Measurements from ENCODE around the gene ROR1.
"Not testable (repeated sequence)": the region's sequence is repeated elsewhere in the genome, so short reads cannot be mapped to it uniquely, and the experiment has no call there.

Gene ROR1

DNA sequence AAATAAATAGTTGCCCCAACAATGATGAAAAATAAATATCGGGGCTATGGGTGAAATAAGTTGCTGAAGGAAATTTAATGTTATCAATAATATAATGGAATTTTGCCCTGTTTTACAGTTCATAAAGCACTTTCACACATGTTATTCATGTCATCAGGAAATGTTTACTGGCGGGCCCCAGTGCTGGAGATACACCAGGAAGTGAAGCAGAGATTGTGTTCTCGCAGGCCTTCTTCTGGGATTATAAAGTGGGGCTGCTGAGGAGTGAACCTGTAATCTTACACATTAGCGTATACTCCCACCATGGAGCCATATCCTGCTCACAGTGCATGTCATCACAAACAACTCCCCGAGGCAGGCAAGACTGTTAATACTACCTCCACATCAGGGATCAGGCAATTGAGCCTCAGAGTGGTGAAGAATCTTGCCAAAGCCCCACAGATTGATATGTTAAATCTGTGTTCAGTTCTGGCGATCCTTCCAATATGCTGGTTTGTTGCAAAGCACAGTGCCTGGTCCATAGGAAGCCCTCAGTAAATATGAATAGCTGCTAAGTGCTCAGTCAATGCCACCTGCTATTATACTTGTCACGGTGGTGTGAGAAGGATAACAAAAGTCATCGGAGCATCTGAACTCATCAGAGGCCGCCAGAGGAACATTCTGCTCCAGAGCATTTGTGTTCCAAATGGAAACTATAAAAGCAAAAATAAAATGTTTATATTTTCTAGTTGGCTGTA is 325.2 kb downstream of the ROR1 start:
- H3K9me3 Mint-ChIP-seq: no peaks in the 10 kb centered on the region
- DNase-seq (ENCODE audit: low spot score): no peak
- no peak overlapping the region for H3K27ac Mint-ChIP-seq
- H3K4me3 Mint-ChIP-seq: no peak overlapping the region
- no peaks in the 10 kb centered on the region for H3K36me3 Mint-ChIP-seq (ENCODE audit: low read depth)
- H3K4me1 Mint-ChIP-seq (ENCODE audit: low read depth): no peaks in the 10 kb centered on the region
- peaks cover 4% of the 10 kb centered on the region for H3K27me3 Mint-ChIP-seq (ENCODE audit: low read depth)

DNA sequence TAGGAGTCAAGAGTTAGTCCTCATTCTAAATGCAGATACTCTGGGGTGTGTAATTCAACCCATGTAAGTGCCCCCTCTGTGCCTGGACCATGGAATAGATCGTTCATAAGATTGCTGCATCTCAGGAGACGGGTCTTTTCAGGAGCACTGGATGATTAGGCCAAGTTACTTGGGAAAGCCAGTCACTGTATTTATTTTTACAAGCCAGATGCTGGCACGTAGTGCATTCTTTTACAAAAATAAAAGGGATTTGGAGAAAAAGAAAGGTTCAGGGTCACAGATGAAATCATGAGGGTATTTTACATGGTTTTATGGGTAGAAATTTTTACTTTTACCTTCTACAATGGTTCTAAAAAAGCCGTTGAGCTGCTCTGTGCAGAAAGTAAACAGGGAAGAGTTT is 327.0 kb downstream of the ROR1 start:
- no peak overlapping the region for H3K27ac Mint-ChIP-seq
- H3K36me3 Mint-ChIP-seq (ENCODE audit: low read depth): no peaks in the 10 kb centered on the region
- H3K9me3 Mint-ChIP-seq: no peaks in the 10 kb centered on the region
- H3K4me3 Mint-ChIP-seq: no peak overlapping the region
- H3K4me1 Mint-ChIP-seq (ENCODE audit: low read depth): no peaks in the 10 kb centered on the region
- no peak for DNase-seq (ENCODE audit: low spot score)
- H3K27me3 Mint-ChIP-seq (ENCODE audit: low read depth): peaks cover 4% of the 10 kb centered on the region

GRCh38 chr1:64104585-64104984 is 330.8 kb downstream of the ROR1 start:
- H3K27ac Mint-ChIP-seq; H3K36me3 Mint-ChIP-seq (ENCODE audit: low read depth); H3K9me3 Mint-ChIP-seq; DNase-seq (ENCODE audit: low spot score); H3K4me1 Mint-ChIP-seq (ENCODE audit: low read depth); H3K27me3 Mint-ChIP-seq (ENCODE audit: low read depth); H3K4me3 Mint-ChIP-seq: not testable (repeated sequence)

- DNase-seq (ENCODE audit: low spot score): no peak
- H3K27me3 Mint-ChIP-seq (ENCODE audit: low read depth): no peaks in the 10 kb centered on the region
- no peak overlapping the region for H3K27ac Mint-ChIP-seq
Observed at GRCh38 chr1:64107118-64107519, 333.3 kb downstream of the ROR1 start.

DNA sequence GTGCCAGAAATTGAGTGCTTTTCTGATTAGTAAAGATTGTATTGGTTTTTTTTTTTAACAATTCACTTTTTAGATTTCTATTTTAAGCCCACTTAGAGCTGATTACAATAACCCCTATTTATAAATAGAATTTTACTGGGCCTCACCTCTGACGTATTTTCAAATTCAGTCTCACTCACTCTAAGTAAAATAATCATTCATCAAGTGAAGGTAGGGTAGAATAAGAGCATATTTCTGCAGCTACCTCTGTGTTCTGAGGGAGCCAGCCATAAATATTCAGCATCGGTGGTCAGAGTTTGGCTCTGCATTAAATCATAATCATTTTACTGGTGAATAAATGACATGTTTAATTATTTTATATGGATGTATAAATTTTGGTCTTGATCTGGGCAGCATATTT is 333.8 kb downstream of the ROR1 start:
- Mint-ChIP-seq H3K27me3 (ENCODE audit: low read depth) (no peaks in the 10 kb centered on the region), H3K9me3 (no peaks in the 10 kb centered on the region), H3K4me1 (ENCODE audit: low read depth) (no peaks in the 10 kb centered on the region), H3K36me3 (ENCODE audit: low read depth) (no peaks in the 10 kb centered on the region), H3K27ac (no peak overlapping the region), H3K4me3 (no peak overlapping the region)
- no peak for DNase-seq (ENCODE audit: low spot score)

More at GRCh38 chr1:64107118-64107519, 333.3 kb downstream of the ROR1 start:
- H3K4me1 Mint-ChIP-seq (ENCODE audit: low read depth): no peaks in the 10 kb centered on the region
- H3K36me3 Mint-ChIP-seq (ENCODE audit: low read depth): no peaks in the 10 kb centered on the region
- H3K9me3 Mint-ChIP-seq: no peaks in the 10 kb centered on the region
- H3K4me3 Mint-ChIP-seq: no peak overlapping the region

DNA sequence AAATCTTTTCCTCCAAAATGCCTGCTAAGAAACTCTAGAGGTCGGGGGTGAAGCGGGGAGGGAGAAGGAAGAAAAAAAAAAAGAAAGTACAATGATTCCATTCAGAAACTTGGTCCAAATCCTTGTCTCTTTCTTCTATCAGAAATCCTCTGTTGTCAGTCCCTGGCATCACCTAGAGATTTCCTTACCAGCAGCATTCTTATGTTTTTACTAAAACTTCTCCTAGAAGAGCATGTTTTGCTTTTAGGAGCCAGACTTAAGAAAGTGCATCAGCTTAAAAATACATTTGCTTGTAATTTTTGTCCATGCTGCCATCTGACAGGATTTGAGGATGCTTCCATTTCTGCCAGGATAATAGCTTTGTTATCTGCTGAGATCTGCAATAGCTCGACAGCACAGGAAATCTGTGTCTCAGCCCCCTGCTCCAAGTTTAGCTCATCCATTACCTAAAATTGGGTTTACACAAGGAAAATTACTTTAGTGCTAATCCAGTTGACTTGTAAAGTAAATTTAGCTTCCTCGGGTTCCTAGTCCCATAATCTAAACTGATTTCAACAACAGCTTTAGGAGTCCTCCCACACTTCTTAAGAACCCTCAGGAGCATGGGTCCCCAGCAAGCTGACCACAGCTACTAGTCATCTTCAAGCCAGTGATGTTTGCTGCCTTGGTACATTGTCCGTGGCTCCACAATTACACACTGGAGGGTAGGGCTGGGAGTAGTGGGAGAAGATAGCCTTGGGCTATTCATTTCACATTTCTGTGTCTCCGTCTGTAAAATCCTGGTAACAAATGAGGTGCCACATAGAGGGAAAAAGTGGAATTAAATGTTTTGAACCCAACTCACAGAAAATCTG is 337.3 kb downstream of the ROR1 start:
- DNase-seq (ENCODE audit: low spot score): no peak
- Mint-ChIP-seq H3K4me1 (ENCODE audit: low read depth) (no peaks in the 10 kb centered on the region), H3K36me3 (ENCODE audit: low read depth) (no peaks in the 10 kb centered on the region), H3K27ac (no peak overlapping the region), H3K9me3 (no peaks in the 10 kb centered on the region), H3K4me3 (no peak overlapping the region), H3K27me3 (ENCODE audit: low read depth) (no peaks in the 10 kb centered on the region)

DNA sequence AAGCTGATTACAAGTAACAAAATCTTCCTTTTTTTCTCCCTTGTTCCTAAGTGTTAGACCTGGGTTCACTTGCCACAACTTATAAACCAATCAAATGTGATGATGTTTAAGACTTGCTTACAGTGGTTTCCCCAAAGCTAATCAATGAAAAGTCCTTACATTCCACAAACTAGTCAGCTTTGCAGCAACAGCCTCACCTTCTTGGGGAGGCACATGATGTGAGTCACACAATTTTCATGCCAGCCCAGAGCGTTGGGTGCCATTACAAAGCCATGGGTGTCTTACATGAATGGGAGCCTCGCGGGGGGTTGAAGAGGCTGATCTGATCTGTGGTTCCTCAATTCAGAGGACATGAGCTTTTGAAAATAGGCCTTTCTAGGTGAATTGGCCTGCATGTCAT is 338.0 kb downstream of the ROR1 start:
- Mint-ChIP-seq H3K4me3 (no peak overlapping the region), H3K27me3 (ENCODE audit: low read depth) (no peaks in the 10 kb centered on the region), H3K4me1 (ENCODE audit: low read depth) (no peaks in the 10 kb centered on the region), H3K36me3 (ENCODE audit: low read depth) (no peaks in the 10 kb centered on the region), H3K27ac (no peak overlapping the region), H3K9me3 (no peaks in the 10 kb centered on the region)
- DNase-seq (ENCODE audit: low spot score): no peak

DNA sequence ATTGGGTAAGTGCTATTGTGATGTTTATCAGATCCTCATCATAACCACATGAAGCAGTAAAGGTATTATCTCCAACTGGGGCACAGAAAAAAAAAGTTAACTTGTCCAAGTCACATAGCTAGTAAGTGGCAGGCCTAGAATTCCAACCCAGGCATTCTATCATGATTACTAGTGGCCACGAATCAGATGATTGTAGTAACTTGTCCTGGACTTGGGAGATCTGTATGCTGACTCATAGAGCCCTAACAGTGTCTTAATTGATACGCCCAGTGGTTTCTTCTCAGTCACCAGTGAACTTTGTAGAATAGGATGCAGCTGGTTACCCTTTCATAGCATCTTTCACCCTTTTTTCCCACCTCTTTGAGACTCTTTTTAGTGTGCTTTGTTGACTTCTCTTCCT is 338.5 kb downstream of the ROR1 start:
- H3K4me1 Mint-ChIP-seq (ENCODE audit: low read depth): no peaks in the 10 kb centered on the region
- DNase-seq (ENCODE audit: low spot score): no peak
- no peak overlapping the region for H3K4me3 Mint-ChIP-seq
- no peaks in the 10 kb centered on the region for H3K36me3 Mint-ChIP-seq (ENCODE audit: low read depth)
- H3K9me3 Mint-ChIP-seq: no peaks in the 10 kb centered on the region
- H3K27me3 Mint-ChIP-seq (ENCODE audit: low read depth): no peaks in the 10 kb centered on the region
- no peak overlapping the region for H3K27ac Mint-ChIP-seq

DNA sequence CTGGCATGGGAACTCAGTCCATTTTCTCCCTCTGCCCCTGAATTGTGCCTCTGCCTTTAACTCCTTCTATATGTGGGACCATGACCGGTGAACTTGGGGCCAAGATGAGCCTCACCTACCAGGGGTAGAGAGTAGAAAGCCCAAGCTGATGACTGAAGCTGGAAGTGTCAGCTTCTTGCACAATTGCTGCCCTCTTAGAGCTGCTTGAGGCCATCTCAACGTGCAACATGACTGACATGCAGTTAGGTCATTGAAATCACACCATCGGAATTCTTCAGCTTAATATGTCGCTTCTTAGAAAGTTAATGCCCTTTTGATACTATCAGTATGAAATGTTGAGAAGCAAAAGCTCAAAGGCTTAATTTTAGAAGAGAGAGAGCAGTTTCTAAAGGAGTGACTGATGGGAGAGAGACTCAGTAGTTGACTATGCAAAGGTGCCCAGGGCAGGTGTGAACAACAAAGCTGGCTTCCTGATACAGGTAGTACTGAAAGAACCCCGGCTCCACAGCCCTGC is 340.3 kb downstream of the ROR1 start:
- no peak overlapping the region for H3K4me3 Mint-ChIP-seq
- DNase-seq (ENCODE audit: low spot score): no peak
- H3K27ac Mint-ChIP-seq: no peak overlapping the region
- H3K4me1 Mint-ChIP-seq (ENCODE audit: low read depth): no peaks in the 10 kb centered on the region
- no peaks in the 10 kb centered on the region for H3K9me3 Mint-ChIP-seq
- no peaks in the 10 kb centered on the region for H3K27me3 Mint-ChIP-seq (ENCODE audit: low read depth)
- H3K36me3 Mint-ChIP-seq (ENCODE audit: low read depth): no peaks in the 10 kb centered on the region

DNA sequence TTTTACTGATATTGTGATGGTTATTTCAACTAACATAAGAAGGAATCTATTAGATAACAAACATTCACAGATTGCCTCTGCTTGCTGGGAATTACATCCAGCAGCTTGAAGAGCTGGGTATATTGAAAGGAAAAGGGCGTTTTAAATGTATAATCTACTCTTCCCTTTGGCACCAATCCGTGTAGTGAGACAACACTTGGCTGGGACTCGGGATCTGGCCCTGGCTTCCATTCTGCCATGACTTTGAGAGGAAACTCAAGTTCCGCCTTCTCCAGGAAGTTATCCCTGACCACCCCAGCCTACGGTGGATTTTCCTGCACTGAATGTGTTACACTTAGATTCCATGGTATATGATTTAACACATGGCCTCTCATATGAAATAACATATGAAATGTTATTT is 342.7 kb downstream of the ROR1 start:
- no peaks in the 10 kb centered on the region for H3K9me3 Mint-ChIP-seq
- no peak for DNase-seq (ENCODE audit: low spot score)
- H3K4me3 Mint-ChIP-seq: no peak overlapping the region
- H3K27ac Mint-ChIP-seq: no peak overlapping the region
- H3K27me3 Mint-ChIP-seq (ENCODE audit: low read depth): peaks cover 4% of the 10 kb centered on the region
- H3K4me1 Mint-ChIP-seq (ENCODE audit: low read depth): no peaks in the 10 kb centered on the region
- no peaks in the 10 kb centered on the region for H3K36me3 Mint-ChIP-seq (ENCODE audit: low read depth)

- H3K27me3 Mint-ChIP-seq (ENCODE audit: low read depth): peaks cover 4% of the 10 kb centered on the region
- no peak for DNase-seq (ENCODE audit: low spot score)
- H3K4me3 Mint-ChIP-seq: no peak overlapping the region
- no peaks in the 10 kb centered on the region for H3K36me3 Mint-ChIP-seq (ENCODE audit: low read depth)
- H3K27ac Mint-ChIP-seq: no peak overlapping the region
- no peaks in the 10 kb centered on the region for H3K4me1 Mint-ChIP-seq (ENCODE audit: low read depth)
- no peaks in the 10 kb centered on the region for H3K9me3 Mint-ChIP-seq
Observed at GRCh38 chr1:64117492-64117891, 343.7 kb downstream of the ROR1 start.

- Mint-ChIP-seq H3K4me1 (ENCODE audit: low read depth) (no peaks in the 10 kb centered on the region), H3K27ac (no peak overlapping the region), H3K4me3 (no peak overlapping the region), H3K36me3 (ENCODE audit: low read depth) (no peaks in the 10 kb centered on the region), H3K27me3 (ENCODE audit: low read depth) (peaks cover 12% of the 10 kb centered on the region), H3K9me3 (no peaks in the 10 kb centered on the region)
- DNase-seq (ENCODE audit: low spot score): no peak
Observed at GRCh38 chr1:64121766-64122385, 348.1 kb downstream of the ROR1 start.

GRCh38 chr1:64122588-64122987 is 348.8 kb downstream of the ROR1 start:
- H3K4me3 Mint-ChIP-seq: no peak overlapping the region
- no peak overlapping the region for H3K27ac Mint-ChIP-seq
- H3K4me1 Mint-ChIP-seq (ENCODE audit: low read depth): no peaks in the 10 kb centered on the region
- no peaks in the 10 kb centered on the region for H3K36me3 Mint-ChIP-seq (ENCODE audit: low read depth)
- no peak for DNase-seq (ENCODE audit: low spot score)
- peaks cover 16% of the 10 kb centered on the region for H3K27me3 Mint-ChIP-seq (ENCODE audit: low read depth)
- no peaks in the 10 kb centered on the region for H3K9me3 Mint-ChIP-seq

Data from T-helper 2 cell treated with Interferon-gamma antibody and Interleukin-4, amounts not matched to agents 5 μg/mL and 100 μg/mL, for 36 hours (primary cell).